GM23338 (cell line): Measurements from ENCODE around the gene SNRNP35.

Experiments used
- CREB1 ChIP-seq: fragments of 250-450 bp; sonication (Bioruptor Pico); IDR thresholded peaks from 2 replicates; pipeline ENCODE4 v1.5.0; 2020; ENCODE audit warnings: low read depth, mild to moderate bottlenecking, moderate library complexity
- CTCF ChIP-seq, 2 experiments: fragments of 200-600 bp in 1 of 2; sonication (generic) in 1 of 2; conservative IDR thresholded peaks; 2 replicates each; pipeline versions ENCODE4 v1.5.1 to v1.6.1; 2016 to 2017; ENCODE audit warnings: antibody characterized with exemption in 2 of 2, low read depth in 2 of 2, mild to moderate bottlenecking in 2 of 2, moderate library complexity in 1 of 2
- ETS1 ChIP-seq: IDR thresholded peaks from 2 replicates; pipeline ENCODE4 v1.6.1; 2016; ENCODE audit warnings: antibody characterized with exemption
- EZH2 ChIP-seq: fragments of 200-600 bp; sonication (generic); IDR thresholded peaks from one replicate; pipeline ENCODE4 v1.8.0; 2017; ENCODE audit warnings: antibody characterized with exemption, mild to moderate bottlenecking, low read depth; ENCODE audit not compliant: unreplicated experiment
- EZH2phosphoT487 ChIP-seq: fragments of 200-600 bp; sonication (generic); IDR thresholded peaks from one replicate; pipeline ENCODE4 v1.8.1; 2018; ENCODE audit warnings: antibody characterized with exemption; ENCODE audit not compliant: unreplicated experiment
- JUNB ChIP-seq: IDR thresholded peaks from one replicate; pipeline ENCODE4 v1.6.1; 2016; ENCODE audit warnings: antibody characterized with exemption; ENCODE audit not compliant: unreplicated experiment
- NANOG ChIP-seq: IDR thresholded peaks from 2 replicates; pipeline ENCODE4 v1.6.1; 2016; ENCODE audit warnings: antibody characterized with exemption, borderline replicate concordance
- POLR2AphosphoS5 ChIP-seq: IDR thresholded peaks from 2 replicates; pipeline ENCODE4 v1.6.1; 2016; ENCODE audit warnings: antibody characterized with exemption, low read depth
- REST ChIP-seq: IDR thresholded peaks from one replicate; pipeline ENCODE4 v1.6.1; 2018; ENCODE audit warnings: antibody characterized with exemption; ENCODE audit not compliant: unreplicated experiment
- STAT1 ChIP-seq: IDR thresholded peaks from one replicate; pipeline ENCODE4 v1.6.1; 2016; ENCODE audit warnings: antibody characterized with exemption; ENCODE audit not compliant: unreplicated experiment
- ZNF114 ChIP-seq: fragments of 250-450 bp; sonication (Bioruptor Pico); IDR thresholded peaks from 2 replicates; pipeline ENCODE4 v1.5.0; 2020; ENCODE audit warnings: mild to moderate bottlenecking, moderate library complexity
- ZNF462 ChIP-seq: fragments of 250-450 bp; sonication (Bioruptor Pico); IDR thresholded peaks from 2 replicates; pipeline ENCODE4 v1.5.0; 2020; ENCODE audit warnings: mild to moderate bottlenecking, moderate library complexity

- TF ChIP-seq CTCF (conservative IDR thresholded peaks at IDR 0.05; ENCODE audit: low read depth in 2 of 2), result no peak
- TF ChIP-seq JUNB, result no peak
- TF ChIP-seq POLR2AphosphoS5, result no peak
- TF ChIP-seq ETS1, result no peak
- TF ChIP-seq REST, result no peak
- TF ChIP-seq ZNF462, result no peak
- no peak for TF ChIP-seq NANOG
- no peak for TF ChIP-seq EZH2
- TF ChIP-seq CREB1 (CRISPR knock-in tag), result no peak
- TF ChIP-seq EZH2phosphoT487, result no peak
- no peak for TF ChIP-seq ZNF114
- no peak for TF ChIP-seq STAT1
These were observed 4.8 kb upstream of the SNRNP35 start for GRCh38 chr12:123453165-123453564.
